Right ventricle myocardium superior (tissue), 1 donor: ENCODE results near the gene RERG. TPM values are rescaled to one million over a fixed set of nuclear protein-coding genes. Genes with fewer than 3 reads are reported as not detected.
"Not testable (repeated sequence)": the region's sequence is repeated elsewhere in the genome, so short reads cannot be mapped to it uniquely, and the experiment has no call there.

ENCODE experiments used
- ATAC-seq: fragments of 200-7000 bp; cut with Tn5 transposase; one replicate; pipeline ENCODE4 v1.9.1; 2020; ENCODE audit warnings: mild to moderate bottlenecking; ENCODE audit not compliant: poor library complexity
- DNase-seq: peaks from one replicate; pipeline ENCODE4 v3.0.0-alpha.2; 2020
- intact Hi-C: fragments of 100-400 bp; cut with DNase I; formaldehyde crosslinking; loops from one replicate; pipeline ENCODE4 v1.11.2; 2022
- total RNA-seq: library from RNA; stranded (reverse); fragmentation: NEBNext Ultra II Directional; extraction: Animal tissue kit (Norgen Biotek cat#: 25700); gene quantifications from one replicate; pipeline ENCODE4 v1.2.1, GENCODE V29; 2021
- donor health status: DM: no; HTN: yes; CAD: no; lungs with severe emphysema.

The RERG gene
- total RNA-seq, 1 donor from 2014 or later, result 4.1 TPM

GRCh38 chr12:15225863-15226218 is 4.6 kb upstream of the RERG start:
- intact Hi-C loops, ATAC-seq, DNase-seq: not testable (repeated sequence)

- intact Hi-C loops, result no loop called here
- DNase-seq (no peak), ATAC-seq (no peak)
Measured at GRCh38 chr12:15225136-15225862, 4.1 kb upstream of the RERG start.

- ATAC-seq (no peak), DNase-seq (no peak)
- intact Hi-C loops, result loop anchor here (5.0 kb wide), 1 partner anchor 70 kb away; no protein-coding TSS in a partner anchor
Measured at GRCh38 chr12:15222219-15222618, 1.0 kb upstream of the RERG start.

- intact Hi-C loops, result loop anchor here (5.0 kb wide), 1 partner anchor 68 kb away; no protein-coding TSS in a partner anchor
- DNase-seq (no peak), ATAC-seq (peak; percentile 42)
Measured at GRCh38 chr12:15220451-15220850, 766 bp downstream of the RERG start.

- DNase-seq (no peak), ATAC-seq (no peak)
- intact Hi-C loops, result no loop called here
Measured at GRCh38 chr12:15218794-15219193, 2.4 kb downstream of the RERG start.

GRCh38 chr12:15216036-15216889 is 5.0 kb downstream of the RERG start:
- DNase-seq (no peak), ATAC-seq (no peak)
- intact Hi-C loops, result no loop called here

GRCh38 chr12:15214851-15215601 is 6.2 kb downstream of the RERG start:
- DNase-seq, result no peak
- intact Hi-C loops, result no loop called here
- ATAC-seq, result peak; percentile 72

- ATAC-seq (no peak), DNase-seq (no peak)
- intact Hi-C loops, result no loop called here
Measured at GRCh38 chr12:15212930-15213329, 8.3 kb downstream of the RERG start.

GRCh38 chr12:15209782-15210181 is 11.4 kb downstream of the RERG start:
- intact Hi-C loops, result no loop called here
- no peak for DNase-seq
- ATAC-seq, result peak; percentile 54

- no peak for DNase-seq
- ATAC-seq, result peak; percentile 72
- intact Hi-C loops, result no loop called here
Measured at GRCh38 chr12:15208871-15209656, 12.2 kb downstream of the RERG start.

- ATAC-seq (no peak), DNase-seq (no peak)
- intact Hi-C loops, result no loop called here
Measured at GRCh38 chr12:15208140-15208539, 13.1 kb downstream of the RERG start.

GRCh38 chr12:15206831-15207389 is 14.3 kb downstream of the RERG start:
- DNase-seq (no peak), ATAC-seq (peak; percentile 63)
- intact Hi-C loops, result no loop called here

- DNase-seq, result no peak
- no peak for ATAC-seq
- intact Hi-C loops, result no loop called here
Measured at GRCh38 chr12:15206338-15206737, 14.9 kb downstream of the RERG start.

GRCh38 chr12:15205341-15206010 is 15.7 kb downstream of the RERG start:
- ATAC-seq (peak; percentile 34), DNase-seq (no peak)
- intact Hi-C loops, result no loop called here

GRCh38 chr12:15201456-15201855 is 19.8 kb downstream of the RERG start:
- no peak for ATAC-seq
- no peak for DNase-seq
- intact Hi-C loops, result no loop called here

- ATAC-seq (no peak), DNase-seq (no peak)
- intact Hi-C loops, result no loop called here
Measured at GRCh38 chr12:15201056-15201455, 20.2 kb downstream of the RERG start.

- ATAC-seq (no peak), DNase-seq (no peak)
- intact Hi-C loops, result no loop called here
Measured at GRCh38 chr12:15200641-15201040, 20.6 kb downstream of the RERG start.

GRCh38 chr12:15199930-15200329 is 21.3 kb downstream of the RERG start:
- intact Hi-C loops, result no loop called here
- no peak for DNase-seq
- ATAC-seq, result peak; percentile 43
